Upper lobe of right lung (tissue), 1 donor: Measurements from ENCODE around the gene VDR. TPM values are rescaled to one million over a fixed set of nuclear protein-coding genes. Genes with fewer than 3 reads are reported as not detected.

ENCODE experiments used
- ATAC-seq: fragments of 200-7000 bp; cut with Tn5 transposase; one replicate; pipeline ENCODE4 v1.9.1; 2020; ENCODE audit warnings: mild to moderate bottlenecking, moderate library complexity
- DNase-seq: peaks from one replicate; pipeline ENCODE4 v3.0.0-alpha.2; 2020
- H3K27ac ChIP-seq: fragments of 200-600 bp; one replicate; pipeline ENCODE4 v1.8.0; 2022
- H3K27me3 ChIP-seq: fragments of 200-600 bp; one replicate; pipeline ENCODE4 v1.8.0; 2022; ENCODE audit warnings: mild to moderate bottlenecking
- H3K36me3 ChIP-seq: fragments of 200-600 bp; one replicate; pipeline ENCODE4 v1.8.0; 2022
- H3K4me1 ChIP-seq: fragments of 200-600 bp; one replicate; pipeline ENCODE4 v1.8.0; 2022
- H3K4me3 ChIP-seq: fragments of 200-600 bp; one replicate; pipeline ENCODE4 v1.8.0; 2022; ENCODE audit warnings: mild to moderate bottlenecking
- H3K9me3 ChIP-seq: fragments of 200-600 bp; one replicate; pipeline ENCODE4 v1.8.0; 2022
- CTCF ChIP-seq: fragments of 200-600 bp; IDR thresholded peaks from one replicate; pipeline ENCODE4 v1.8.0; 2022; ENCODE audit warnings: antibody characterized with exemption
- intact Hi-C: fragments of 100-400 bp; cut with DNase I; formaldehyde crosslinking; loops from one replicate; pipeline ENCODE4 v1.11.0; 2022
- total RNA-seq: library from RNA; stranded (reverse); fragmentation: NEBNext Ultra II Directional; extraction: Animal tissue kit (Norgen Biotek cat#: 25700); gene quantifications from one replicate; pipeline ENCODE4 v1.2.1, GENCODE V29; 2021
- donor health status: DM: no; HTN: yes; CAD: no; lungs with severe emphysema.

The VDR gene
- total RNA-seq, 1 donor from 2014 or later, result 28.7 TPM

- no peaks in the 10 kb centered on the region for H3K9me3 ChIP-seq
- no peak overlapping the region for H3K27ac ChIP-seq
- intact Hi-C loops, result no loop called here
- no peak overlapping the region for H3K4me3 ChIP-seq
- peaks cover 9% of the 10 kb centered on the region for H3K27me3 ChIP-seq
- no peaks in the 10 kb centered on the region for H3K36me3 ChIP-seq
- H3K4me1 ChIP-seq, result peaks cover 5% of the 10 kb centered on the region
- DNase-seq (no peak), ATAC-seq (no peak)
- TF ChIP-seq CTCF, result no peak
Measured at GRCh38 chr12:47938093-47938492, 33.3 kb upstream of the VDR start.

GRCh38 chr12:47935184-47935583 lies 30.4 kb upstream of the VDR start:
- no peak for DNase-seq
- Histone ChIP-seq H3K27me3 (no peaks in the 10 kb centered on the region), H3K4me1 (peaks cover 5% of the 10 kb centered on the region), H3K27ac (no peak overlapping the region), H3K4me3 (no peak overlapping the region), H3K9me3 (no peaks in the 10 kb centered on the region), H3K36me3 (no peaks in the 10 kb centered on the region)
- no peak for TF ChIP-seq CTCF
- intact Hi-C loops, result no loop called here
- peak; percentile 68 for ATAC-seq

- Histone ChIP-seq H3K27ac (no peak overlapping the region), H3K4me3 (no peak overlapping the region), H3K4me1 (peaks cover 5% of the 10 kb centered on the region), H3K36me3 (no peaks in the 10 kb centered on the region), H3K9me3 (no peaks in the 10 kb centered on the region), H3K27me3 (no peaks in the 10 kb centered on the region)
- no peak for ATAC-seq
- DNase-seq, result no peak
- TF ChIP-seq CTCF, result no peak
- intact Hi-C loops, result no loop called here
Measured at GRCh38 chr12:47931187-47931586, 26.4 kb upstream of the VDR start.

- peaks cover 4% of the 10 kb centered on the region for H3K4me1 ChIP-seq
- no peak overlapping the region for H3K4me3 ChIP-seq
- H3K36me3 ChIP-seq, result no peaks in the 10 kb centered on the region
- DNase-seq, result no peak
- H3K9me3 ChIP-seq, result no peaks in the 10 kb centered on the region
- no peak overlapping the region for H3K27ac ChIP-seq
- ATAC-seq, result no peak
- intact Hi-C loops, result no loop called here
- no peak for TF ChIP-seq CTCF
- no peaks in the 10 kb centered on the region for H3K27me3 ChIP-seq
Measured at GRCh38 chr12:47930634-47931033, 25.8 kb upstream of the VDR start.

GRCh38 chr12:47927346-47927745 lies 22.6 kb upstream of the VDR start:
- no peak for TF ChIP-seq CTCF
- no peaks in the 10 kb centered on the region for H3K27me3 ChIP-seq
- H3K27ac ChIP-seq, result no peak overlapping the region
- H3K4me3 ChIP-seq, result no peak overlapping the region
- no peaks in the 10 kb centered on the region for H3K36me3 ChIP-seq
- no peaks in the 10 kb centered on the region for H3K9me3 ChIP-seq
- intact Hi-C loops, result no loop called here
- DNase-seq (no peak), ATAC-seq (no peak)
- H3K4me1 ChIP-seq, result no peaks in the 10 kb centered on the region

GRCh38 chr12:47921907-47922306 lies 17.1 kb upstream of the VDR start:
- Histone ChIP-seq H3K4me1 (no peaks in the 10 kb centered on the region), H3K4me3 (no peak overlapping the region), H3K9me3 (no peaks in the 10 kb centered on the region), H3K27me3 (no peaks in the 10 kb centered on the region), H3K36me3 (no peaks in the 10 kb centered on the region), H3K27ac (no peak overlapping the region)
- ATAC-seq (no peak), DNase-seq (no peak)
- no peak for TF ChIP-seq CTCF
- intact Hi-C loops, result no loop called here
